A549 (cell line): ENCODE data around the gene STIM2. TPM values are rescaled to one million over a fixed set of nuclear protein-coding genes. Genes with fewer than 3 reads are reported as not detected.
"Not testable (repeated sequence)": the region's sequence is repeated elsewhere in the genome, so short reads cannot be mapped to it uniquely, and the experiment has no call there.

Experiments used
- ATAC-seq, 2 experiments: fragments of 200-7000 bp in 1 of 2; fragments of >200 bp in 1 of 2; cut with Nextera tagmentation in 1 of 2; cut with Tn5 transposase in 1 of 2; 3 replicates each; pipeline versions ENCODE4 v1.8.0 to v1.9.1; 2018 to 2020; ENCODE audit warnings: mild to moderate bottlenecking in 1 of 2, moderate library complexity in 1 of 2
- CTCF ChIA-PET: fragments of 300-600 bp; sonication (Branson Sonifier 250); formaldehyde crosslinking; extraction: SDS; loops from one replicate; lab custom pipeline; 2021; ENCODE audit warnings: antibody characterized with exemption, inconsistent platforms; lab: Yijun Ruan, JAX
- POLR2A ChIA-PET: fragments of 350-600 bp; formaldehyde crosslinking; extraction: SDS; loops from one replicate; lab custom pipeline; 2021; ENCODE audit warnings: antibody characterized with exemption, inconsistent platforms; lab: Yijun Ruan, JAX
- DNase-seq, 2 experiments: peaks; one replicate each; pipeline versions ENCODE4 v3.0.0 to v3.0.0-alpha.2; 2011 to 2016; ENCODE audit warnings: low read depth in 1 of 2, low spot score in 1 of 2
- FAIRE-seq: peaks from 2 replicates; lab custom pipeline; 2011; peaks lifted over from hg19 to GRCh38; lab: Jason Lieb, UNC
- H3K27ac ChIP-seq, 2 experiments: fragments of >200 bp; sonication (Bioruptor Twin); formaldehyde crosslinking; 3 replicates each; pipeline ENCODE4 v1.5.1; 2016 to 2017
- H3K4me1 ChIP-seq: fragments of >200 bp; sonication (Bioruptor Twin); formaldehyde crosslinking; 3 replicates; pipeline ENCODE4 v1.6.1; 2016
- H3K4me2 ChIP-seq: fragments of >200 bp; sonication (Bioruptor Twin); formaldehyde crosslinking; 3 replicates; pipeline ENCODE4 v1.6.1; 2016
- H3K4me3 ChIP-seq: fragments of >200 bp; sonication (Bioruptor Twin); formaldehyde crosslinking; 3 replicates; pipeline ENCODE4 v1.5.1; 2016
- H3K9me3 ChIP-seq: fragments of >200 bp; sonication (Bioruptor Twin); formaldehyde crosslinking; 3 replicates; pipeline ENCODE4 v1.6.1; 2016
- BHLHE40 ChIP-seq: IDR thresholded peaks from 2 replicates; pipeline ENCODE4 v1.6.1; 2012; ENCODE audit warnings: low read depth, low read length, inconsistent platforms
- CBX8 ChIP-seq: fragments of 200-600 bp; sonication (generic); IDR thresholded peaks from 2 replicates; pipeline ENCODE4 v1.6.1; 2016
- CHD4 ChIP-seq: fragments of 200-600 bp; sonication (generic); IDR thresholded peaks from 2 replicates; pipeline ENCODE4 v1.6.1; 2016; ENCODE audit warnings: antibody characterized with exemption, mild to moderate bottlenecking, borderline replicate concordance
- E2F6 ChIP-seq: IDR thresholded peaks from 2 replicates; pipeline ENCODE4 v1.6.1; 2012; ENCODE audit warnings: low read depth, borderline replicate concordance
- EHF ChIP-seq: fragments of 250-450 bp; sonication (Bioruptor Pico); IDR thresholded peaks from 2 replicates; pipeline ENCODE4 v1.5.0; 2020; ENCODE audit warnings: mild to moderate bottlenecking
- ELK1 ChIP-seq: fragments of 150-350 bp; IDR thresholded peaks from 2 replicates; pipeline ENCODE4 v1.6.1; 2014; ENCODE audit warnings: low read depth, mild to moderate bottlenecking, low read length
- EP300 ChIP-seq, 2 experiments: fragments of >200 bp; sonication (Bioruptor Twin); formaldehyde crosslinking; IDR thresholded peaks; 2 replicates in 1 of 2; 3 replicates in 1 of 2; pipeline ENCODE4 v1.6.1; 2016 to 2017
- FOXS1 ChIP-seq: fragments of 250-450 bp; sonication (Bioruptor Pico); IDR thresholded peaks from 2 replicates; pipeline ENCODE4 v1.5.0; 2020; ENCODE audit warnings: mild to moderate bottlenecking, moderate library complexity
- HDAC2 ChIP-seq: fragments of 200-600 bp; sonication (generic); IDR thresholded peaks from 2 replicates; pipeline ENCODE4 v1.6.1; 2016
- HOXB5 ChIP-seq: fragments of 250-450 bp; sonication (Bioruptor Pico); IDR thresholded peaks from 2 replicates; pipeline ENCODE4 v1.5.0; 2020; ENCODE audit warnings: mild to moderate bottlenecking, moderate library complexity
- MAX ChIP-seq: IDR thresholded peaks from 2 replicates; pipeline ENCODE4 v1.6.1; 2012
- NPAS2 ChIP-seq: fragments of 250-450 bp; sonication (Bioruptor Pico); IDR thresholded peaks from 2 replicates; pipeline ENCODE4 v1.8.0; 2022; ENCODE audit warnings: mild to moderate bottlenecking, moderate library complexity, borderline replicate concordance
- RAD21 ChIP-seq, 2 experiments: fragments of >200 bp in 1 of 2; sonication (Bioruptor Twin) in 1 of 2; formaldehyde crosslinking in 1 of 2; IDR thresholded peaks in 1 of 2; conservative IDR thresholded peaks in 1 of 2; 2 replicates in 1 of 2; 3 replicates in 1 of 2; pipeline ENCODE4 v1.6.1; 2012 to 2018; ENCODE audit warnings: inconsistent platforms in 1 of 2
- RARB ChIP-seq: fragments of 250-450 bp; sonication (Bioruptor Pico); IDR thresholded peaks from 2 replicates; pipeline ENCODE4 v1.8.0; 2021; ENCODE audit warnings: mild to moderate bottlenecking, moderate library complexity
- REST ChIP-seq: fragments of 200-600 bp; sonication (generic); IDR thresholded peaks from 2 replicates; pipeline ENCODE4 v1.6.1; 2016; ENCODE audit warnings: antibody characterized with exemption, mild to moderate bottlenecking, moderate library complexity
- RFX5 ChIP-seq: fragments of 450-650 bp; IDR thresholded peaks from 2 replicates; pipeline ENCODE4 v1.7.1; 2014; ENCODE audit warnings: antibody characterized with exemption, mild to moderate bottlenecking, moderate library complexity
- SMC3 ChIP-seq: fragments of >200 bp; sonication (Bioruptor Twin); formaldehyde crosslinking; IDR thresholded peaks from 3 replicates; pipeline ENCODE4 v1.6.1; 2018; ENCODE audit warnings: inconsistent platforms
- TFCP2L1 ChIP-seq: fragments of 250-450 bp; sonication (Bioruptor Pico); IDR thresholded peaks from 2 replicates; pipeline ENCODE4 v1.5.0; 2021; ENCODE audit warnings: mild to moderate bottlenecking
- USF2 ChIP-seq: fragments of 450-650 bp; IDR thresholded peaks from 2 replicates; pipeline ENCODE4 v1.6.1; 2014; ENCODE audit warnings: antibody characterized with exemption
- ZFP36 ChIP-seq: fragments of 450-650 bp; IDR thresholded peaks from 2 replicates; pipeline ENCODE4 v1.6.1; 2014; ENCODE audit warnings: borderline replicate concordance; ENCODE audit not compliant: partially characterized antibody
- WGBS: methylation state at CpG from one replicate; pipeline ENCODE4 v1.1.6; 2017; ENCODE audit errors: missing lambda C conversion rate; 5-methylcytosine and 5-hydroxymethylcytosine counted together
- polyA plus RNA-seq, 4 experiments: library from polyadenylated mRNA; depleted of rRNA in 3 of 4; stranded (reverse); fragments of >200 nt; fragmentation: RNase III in 1 of 4; extraction: RNeasy Plus Mini Kit Qiagen cat#74134 plus additional on column Dnase treatment in 1 of 4; gene quantifications; 2 replicates in 3 of 4; 3 replicates in 1 of 4; pipeline ENCODE4 v1.2.3, GENCODE V29; 2011 to 2017

STIM2 gene
- polyA plus RNA-seq, 2 of the 4 experiments (the other 2 are of a cell fraction) = 13.6 to 20.6 TPM

- no peaks in the 10 kb centered on the region for H3K9me3 ChIP-seq
- ATAC-seq (no peak), FAIRE-seq (no peak), DNase-seq (no peak)
- no peak overlapping the region for H3K4me3 ChIP-seq
- no peak overlapping the region for H3K27ac ChIP-seq
- no peaks in the 10 kb centered on the region for H3K4me1 ChIP-seq
- WGBS = 80% methylated on average over 2 of the region's 2 CpGs
- CTCF ChIA-PET = no interaction called here
- TF ChIP-seq RAD21 (conservative IDR thresholded peaks at IDR 0.05 in 1 of 2, IDR thresholded peaks at IDR 0.05 in 1 of 2) (no peak), REST (no peak), TFCP2L1 (CRISPR knock-in tag) (no peak), USF2 (no peak), BHLHE40 (no peak), CBX8 (no peak), MAX (no peak), RARB (CRISPR knock-in tag) (no peak), ELK1 (no peak), ZFP36 (no peak), FOXS1 (CRISPR knock-in tag) (no peak), SMC3 (no peak), EP300 (IDR thresholded peaks at IDR 0.05) (no peak), NPAS2 (no peak), RFX5 (no peak), CHD4 (no peak), E2F6 (no peak), EHF (no peak), HDAC2 (no peak), HOXB5 (CRISPR knock-in tag) (no peak)
- POLR2A ChIA-PET = no interaction called here
- H3K4me2 ChIP-seq = no peak overlapping the region
Measured at GRCh38 chr4:26893491-26893890, 32.9 kb downstream of the STIM2 start.

- POLR2A ChIA-PET, FAIRE-seq, ATAC-seq, H3K4me3 ChIP-seq, DNase-seq, H3K9me3 ChIP-seq, H3K4me2 ChIP-seq, CTCF ChIA-PET, H3K4me1 ChIP-seq, H3K27ac ChIP-seq: not testable (repeated sequence)
- WGBS = 95% methylated on average over 7 of the region's 7 CpGs
Measured at GRCh38 chr4:26894881-26895280, 34.2 kb downstream of the STIM2 start.
